Keratinocyte (primary cell): ENCODE results near the gene STAG1. TPM values are rescaled to one million over a fixed set of nuclear protein-coding genes. Genes with fewer than 3 reads are reported as not detected.

Source experiments
- DNase-seq: peaks from one replicate; pipeline ENCODE4 v3.0.0-alpha.2; 2011; ENCODE audit warnings: low read depth, missing footprints, low spot score
- FAIRE-seq: peaks from 2 replicates; lab custom pipeline; 2011; peaks lifted over from hg19 to GRCh38; lab: Jason Lieb, UNC
- H2AFZ ChIP-seq: 2 replicates; pipeline ENCODE4 v1.6.0; 2012; ENCODE audit warnings: low read length, control low read depth, inconsistent platforms; ENCODE audit not compliant: control insufficient read depth
- H3K27ac ChIP-seq: 2 replicates; pipeline ENCODE4 v1.5.1; 2011; ENCODE audit warnings: low read length; ENCODE audit not compliant: control insufficient read depth, insufficient read depth
- H3K27me3 ChIP-seq: 3 replicates; pipeline ENCODE4 v1.6.0; 2011; ENCODE audit warnings: low read length; ENCODE audit not compliant: control insufficient read depth, insufficient read depth; ENCODE audit errors: extremely low read depth
- H3K36me3 ChIP-seq, 2 experiments: 2 replicates in 1 of 2; 3 replicates in 1 of 2; pipeline ENCODE4 v1.5.1; 2011; ENCODE audit warnings: low read length in 2 of 2, mild to moderate bottlenecking in 1 of 2; ENCODE audit not compliant: control insufficient read depth in 2 of 2, insufficient read depth in 2 of 2; ENCODE audit errors: extremely low read depth in 1 of 2
- H3K4me1 ChIP-seq: 3 replicates; pipeline ENCODE4 v1.5.1; 2011; ENCODE audit warnings: low read length; ENCODE audit not compliant: control insufficient read depth, insufficient read depth; ENCODE audit errors: extremely low read depth
- H3K4me2 ChIP-seq: 3 replicates; pipeline ENCODE4 v1.6.0; 2011; ENCODE audit warnings: low read depth, low read length; ENCODE audit not compliant: control insufficient read depth, insufficient read depth; ENCODE audit errors: extremely low read depth
- H3K4me3 ChIP-seq, 3 experiments: fragments of 200-600 bp in 1 of 3; sonication (generic) in 1 of 3; 2 replicates in 2 of 3; 3 replicates in 1 of 3; pipeline ENCODE4 v1.5.1; 2011 to 2016; ENCODE audit warnings: low read length in 3 of 3, mild to moderate bottlenecking in 3 of 3, control low read depth in 2 of 3, inconsistent platforms in 1 of 3, low read depth in 1 of 3, mixed read lengths in 1 of 3, mixed run types in 1 of 3, moderate library complexity in 1 of 3; ENCODE audit not compliant: control insufficient read depth in 2 of 3, insufficient read depth in 2 of 3; ENCODE audit errors: extremely low read depth in 1 of 3
- H3K79me2 ChIP-seq: 2 replicates; pipeline ENCODE4 v1.6.0; 2012; ENCODE audit warnings: low read length; ENCODE audit not compliant: control insufficient read depth, insufficient read depth
- H3K9ac ChIP-seq: 3 replicates; pipeline ENCODE4 v1.6.0; 2011; ENCODE audit warnings: low read length; ENCODE audit not compliant: control insufficient read depth, insufficient read depth; ENCODE audit errors: extremely low read depth
- H3K9me1 ChIP-seq: 3 replicates; pipeline ENCODE4 v1.6.0; 2011; ENCODE audit warnings: low read length; ENCODE audit not compliant: control insufficient read depth, insufficient read depth; ENCODE audit errors: extremely low read depth
- H3K9me3 ChIP-seq: 2 replicates; pipeline ENCODE4 v1.5.1; 2012; ENCODE audit warnings: low read depth, low read length; ENCODE audit not compliant: control insufficient read depth
- H4K20me1 ChIP-seq: 3 replicates; pipeline ENCODE4 v1.6.0; 2011; ENCODE audit warnings: low read length; ENCODE audit not compliant: control insufficient read depth, insufficient read depth; ENCODE audit errors: extremely low read depth
- CTCF ChIP-seq, 3 experiments: IDR thresholded peaks in 1 of 3; conservative IDR thresholded peaks in 1 of 3; optimal IDR thresholded peaks in 1 of 3; 2 replicates in 2 of 3; 3 replicates in 1 of 3; pipeline versions ENCODE3 to v1.5.1; 2011; ENCODE audit warnings: low read length in 3 of 3, mild to moderate bottlenecking in 3 of 3, moderate library complexity in 2 of 3, control low read depth in 1 of 3, inconsistent platforms in 1 of 3; ENCODE audit not compliant: insufficient read depth in 2 of 3; ENCODE audit errors: extremely low read depth in 1 of 3
- EZH2 ChIP-seq: IDR thresholded peaks from one replicate; pipeline ENCODE4 v1.6.1; 2012; ENCODE audit warnings: inconsistent platforms, mild to moderate bottlenecking, low read length, moderate library complexity
- dilution Hi-C: fragments of 300-500 bp; cut with MboI; formaldehyde crosslinking; loops from one replicate; pipeline ENCODE4 v1.7.0; 2020; ENCODE audit warnings: low sequenced_read_pairs; ENCODE audit not compliant: extremely low pct_ligation_motif_present
- polyA plus RNA-seq, 5 experiments: library from polyadenylated mRNA; depleted of rRNA in 3 of 5; stranded (reverse) in 3 of 5; stranded (forward) in 1 of 5; unstranded in 1 of 5; fragments of >200 nt; gene quantifications; 1 replicate in 1 of 5; 2 replicates in 3 of 5; 3 replicates in 1 of 5; pipeline versions ENCODE4 v1.2.1 to v1.2.3, GENCODE V29; 2011 to 2012; ENCODE audit warnings: missing spikeins in 2 of 5, low read depth in 1 of 5, low replicate concordance in 1 of 5

Gene STAG1
- polyA plus RNA-seq, 1 donor (not counting 4 experiments of a cell fraction or from before 2014, with no cell fraction given) = 11.8 TPM

GRCh38 chr3:136385457-136385856 is 366.7 kb downstream of the STAG1 start:
- Histone ChIP-seq H4K20me1 (no peaks in the 10 kb centered on the region), H3K9me1 (no peaks in the 10 kb centered on the region), H3K4me3 (no peak overlapping the region), H3K9me3 (no peaks in the 10 kb centered on the region), H2AFZ (no peak overlapping the region), H3K4me1 (peaks cover 3% of the 10 kb centered on the region), H3K4me2 (no peak overlapping the region), H3K27ac (no peak overlapping the region), H3K9ac (no peak overlapping the region), H3K27me3 (no peaks in the 10 kb centered on the region), H3K36me3 (no peaks in the 10 kb centered on the region), H3K79me2 (no peaks in the 10 kb centered on the region)
- DNase-seq = no peak
- no peak for FAIRE-seq
- no peak for TF ChIP-seq CTCF (optimal IDR thresholded peaks at IDR 0.05 in 1 of 3, IDR thresholded peaks at IDR 0.05 in 1 of 3, conservative IDR thresholded peaks at IDR 0.05 in 1 of 3; ENCODE audit: extremely low read depth in 1 of 3, insufficient read depth in 2 of 3, low read length in 3 of 3)
- TF ChIP-seq EZH2 = no peak
- dilution Hi-C loops = no loop called here

DNA sequence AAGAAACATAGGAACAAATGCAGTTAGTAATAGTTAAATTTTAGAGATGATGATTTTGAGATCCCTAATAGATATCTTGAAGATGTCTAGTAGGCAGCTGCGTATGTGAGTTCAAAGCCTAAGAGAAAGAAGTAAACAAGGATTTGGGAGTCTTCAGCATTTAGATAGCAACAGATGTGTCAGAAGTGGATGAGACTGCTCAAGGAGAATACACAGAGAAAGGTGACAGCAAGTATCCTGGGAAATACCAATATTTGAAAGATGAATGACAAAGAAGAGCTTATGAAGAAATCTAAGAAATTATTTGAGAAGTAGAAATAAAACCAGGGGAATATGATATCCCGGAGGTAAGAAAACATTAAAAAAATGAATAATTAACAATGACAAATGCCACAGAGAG is 371.1 kb downstream of the STAG1 start:
- Histone ChIP-seq H3K9me3 (no peaks in the 10 kb centered on the region), H2AFZ (no peak overlapping the region), H3K27ac (no peak overlapping the region), H3K9ac (no peak overlapping the region), H3K4me2 (no peak overlapping the region), H3K4me3 (no peak overlapping the region), H3K36me3 (no peaks in the 10 kb centered on the region), H3K9me1 (no peaks in the 10 kb centered on the region), H3K79me2 (no peaks in the 10 kb centered on the region), H3K4me1 (peaks cover 3% of the 10 kb centered on the region), H4K20me1 (no peaks in the 10 kb centered on the region), H3K27me3 (no peaks in the 10 kb centered on the region)
- dilution Hi-C loops = no loop called here
- FAIRE-seq = no peak
- TF ChIP-seq EZH2 = no peak
- TF ChIP-seq CTCF (optimal IDR thresholded peaks at IDR 0.05 in 1 of 3, IDR thresholded peaks at IDR 0.05 in 1 of 3, conservative IDR thresholded peaks at IDR 0.05 in 1 of 3; ENCODE audit: extremely low read depth in 1 of 3, insufficient read depth in 2 of 3, low read length in 3 of 3) = no peak
- DNase-seq = no peak
